Left renal cortex interstitium (tissue), 4 donors: ENCODE results near the gene SORCS2. TPM values are rescaled to one million over a fixed set of nuclear protein-coding genes. Genes with fewer than 3 reads are reported as not detected.

Experiments
- DNase-seq, 4 donors: peaks; one replicate each; pipeline ENCODE4 v3.0.0-alpha.2; 2013; ENCODE audit warnings: low read depth in 4 of 4, low spot score in 2 of 4, missing footprints in 1 of 4
- polyA plus RNA-seq, 4 donors: library from polyadenylated mRNA; unstranded; fragments of 120-200 nt; gene quantifications; one replicate each; pipeline ENCODE4 v1.2.1, GENCODE V29; 2013; ENCODE audit not compliant: insufficient read length in 4 of 4

SORCS2 gene
- polyA plus RNA-seq, 4 donors, result 3.7 to 11.5 (median 8.4) TPM

- no peak for DNase-seq
These were observed 282.9 kb downstream of the SORCS2 start for GRCh38 chr4:7475207-7475606.

DNA sequence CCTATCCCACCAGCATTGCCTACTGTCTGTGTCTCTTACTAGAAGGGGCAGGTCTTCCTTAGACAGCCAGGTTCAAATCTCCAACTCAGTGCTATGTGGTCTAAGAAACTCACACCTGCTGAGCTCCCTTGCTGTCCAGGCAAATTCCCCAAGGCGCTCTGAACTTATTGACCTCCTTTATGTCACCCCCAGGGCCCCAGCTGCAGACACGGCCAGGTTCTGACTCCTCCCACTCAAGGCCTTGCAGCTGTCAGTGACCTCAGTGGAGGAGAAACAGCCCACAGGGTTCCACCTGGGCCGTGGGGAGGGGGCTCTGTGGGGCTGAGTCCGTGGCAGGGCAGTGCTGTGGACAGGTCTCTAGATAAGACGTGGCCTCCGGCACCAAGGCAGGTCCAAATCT, 284.5 kb downstream of the SORCS2 start:
- DNase-seq, result no peak

- no peak for DNase-seq
These were observed 285.4 kb downstream of the SORCS2 start for GRCh38 chr4:7477695-7478094.

DNA sequence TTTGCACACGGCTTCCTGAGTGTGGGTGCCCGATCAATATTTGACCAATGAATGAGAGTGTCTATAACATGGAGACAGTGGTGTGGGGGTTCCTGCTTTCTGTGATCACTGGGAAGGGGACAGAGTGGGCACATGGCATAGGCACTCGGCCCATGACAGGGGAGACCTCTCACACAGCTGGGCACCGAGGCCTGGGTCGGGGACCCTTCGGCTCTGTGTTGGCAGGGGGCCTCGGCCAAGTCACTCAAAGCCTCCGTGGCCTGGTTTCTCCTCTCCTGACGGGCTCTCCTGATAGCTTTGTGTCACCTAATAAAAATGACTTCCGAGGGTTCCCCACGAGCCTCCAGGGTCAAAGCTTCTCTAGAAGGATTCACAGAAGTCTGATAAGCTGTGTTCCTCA, 286.3 kb downstream of the SORCS2 start:
- DNase-seq, result no peak

- no peak for DNase-seq
These were observed 288.1 kb downstream of the SORCS2 start for GRCh38 chr4:7480423-7480822.

DNA sequence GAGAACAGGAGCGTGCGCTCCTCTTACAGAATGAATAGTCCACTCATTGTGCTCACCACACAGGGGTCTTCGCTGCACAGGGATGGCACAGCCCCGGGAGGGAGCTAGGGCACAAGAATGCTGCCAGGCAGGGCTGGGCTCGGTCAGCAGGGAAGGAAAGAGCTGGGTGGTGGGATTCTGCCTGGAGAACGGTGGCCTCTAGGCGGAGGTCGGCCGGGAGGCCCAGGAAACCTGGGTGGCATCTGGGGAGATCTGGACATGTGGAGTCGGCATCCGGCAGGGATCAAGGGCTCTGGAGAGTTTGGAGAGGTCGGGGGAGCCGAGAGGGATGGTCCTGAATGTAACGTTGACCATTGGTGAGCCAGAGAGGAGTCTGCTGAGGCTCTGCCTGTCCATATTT, 288.9 kb downstream of the SORCS2 start:
- no peak for DNase-seq

DNA sequence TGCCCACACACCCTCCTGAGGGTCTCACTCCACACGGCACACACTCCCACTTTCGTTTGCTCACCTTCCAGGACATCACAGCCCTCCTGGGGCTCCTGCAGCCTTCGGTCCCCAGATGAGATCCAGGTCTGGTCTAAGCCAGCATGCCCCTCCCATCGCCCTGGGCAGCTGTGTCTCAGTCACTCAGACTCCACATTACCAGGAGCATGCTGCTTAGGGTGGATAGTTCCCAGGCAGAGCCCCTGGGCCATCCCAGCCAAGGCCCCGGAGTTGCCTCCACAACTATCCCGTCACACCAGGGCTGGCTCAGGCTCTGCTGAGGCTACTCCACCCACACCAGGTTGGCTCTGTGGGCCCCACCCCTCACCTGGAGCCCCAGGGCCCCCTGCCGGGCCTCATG, 292.8 kb downstream of the SORCS2 start:
- no peak for DNase-seq

GRCh38 chr4:7486101-7486500, 293.8 kb downstream of the SORCS2 start:
- DNase-seq, result no peak

DNA sequence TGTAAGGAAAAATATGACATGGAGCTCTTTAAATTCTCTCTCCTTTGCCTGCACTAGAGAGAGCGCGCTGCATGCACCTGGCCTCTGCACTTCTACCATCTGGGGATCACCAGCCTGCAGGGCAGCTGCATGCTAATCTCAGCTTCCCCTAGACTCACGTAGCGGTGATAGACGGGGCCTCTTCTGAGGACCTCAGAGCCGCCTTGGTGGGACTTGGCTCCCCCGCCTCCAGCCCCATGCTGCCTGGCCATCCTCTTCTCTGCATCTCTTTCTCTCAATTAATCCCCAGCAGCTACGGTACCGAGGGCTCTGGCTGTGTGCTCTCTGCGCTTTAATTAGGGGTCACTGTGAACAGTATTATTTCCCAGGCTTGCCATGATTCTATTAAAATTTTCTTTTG, 295.2 kb downstream of the SORCS2 start:
- DNase-seq, result no peak

- DNase-seq, result no peak
These were observed 295.8 kb downstream of the SORCS2 start for GRCh38 chr4:7487998-7488671.

GRCh38 chr4:7491915-7492314, 299.6 kb downstream of the SORCS2 start:
- no peak for DNase-seq

DNA sequence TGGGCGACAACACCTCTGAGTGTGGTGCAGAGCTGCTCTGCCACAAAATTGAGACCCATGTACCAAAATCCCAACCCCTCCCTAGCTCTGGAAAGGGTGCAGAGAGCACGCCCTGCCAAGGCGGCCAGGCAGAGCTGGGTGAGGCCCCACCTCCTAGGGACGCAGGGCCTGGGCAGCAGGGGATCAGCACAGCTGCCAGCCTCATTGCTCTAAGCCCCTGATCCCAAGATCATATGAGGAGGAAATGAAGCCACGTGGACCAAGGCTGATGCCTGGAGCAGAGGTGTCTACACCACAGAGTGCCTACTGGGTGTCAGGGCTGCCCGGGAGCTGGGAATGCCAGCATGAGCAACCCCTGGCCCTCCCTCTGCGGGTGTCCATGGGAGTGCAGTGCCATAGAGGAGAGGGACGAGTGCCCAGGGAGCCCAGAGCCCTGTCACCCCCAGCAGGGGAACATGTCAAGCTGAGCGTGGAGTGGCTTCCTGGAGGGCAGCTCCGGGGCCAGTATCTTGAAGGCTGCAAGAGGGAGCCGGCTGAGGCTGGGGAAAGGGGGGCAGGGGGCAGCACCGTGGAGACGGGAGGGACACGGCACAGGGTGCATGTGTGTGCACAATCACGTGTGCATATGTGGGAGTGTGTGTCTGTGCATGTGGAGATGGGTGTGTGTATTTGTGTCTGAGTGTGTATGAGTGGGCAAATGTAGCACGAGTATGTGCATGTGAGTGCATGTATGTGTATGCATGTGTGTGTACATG, 306.3 kb downstream of the SORCS2 start:
- no peak for DNase-seq

DNA sequence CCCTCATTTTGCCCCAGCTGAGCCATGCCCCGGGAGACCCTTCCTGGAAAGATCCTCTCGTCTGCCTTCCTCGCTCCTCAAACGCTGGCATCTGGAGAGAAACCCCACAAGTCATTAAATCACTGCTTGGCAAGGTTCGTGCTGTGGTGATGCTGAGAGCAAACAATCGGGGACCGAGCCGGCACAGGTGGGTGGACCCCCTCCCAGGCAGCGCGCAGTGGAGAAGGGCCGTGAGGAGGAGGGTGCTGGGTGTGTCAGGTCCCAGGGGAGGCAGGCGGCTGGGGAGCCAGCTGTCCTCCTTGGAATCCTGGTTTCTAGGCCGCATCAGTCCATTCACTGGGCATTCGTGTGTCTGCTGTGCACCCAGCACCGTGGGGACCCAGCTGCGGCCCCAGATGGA, 307.3 kb downstream of the SORCS2 start:
- DNase-seq, result no peak

DNA sequence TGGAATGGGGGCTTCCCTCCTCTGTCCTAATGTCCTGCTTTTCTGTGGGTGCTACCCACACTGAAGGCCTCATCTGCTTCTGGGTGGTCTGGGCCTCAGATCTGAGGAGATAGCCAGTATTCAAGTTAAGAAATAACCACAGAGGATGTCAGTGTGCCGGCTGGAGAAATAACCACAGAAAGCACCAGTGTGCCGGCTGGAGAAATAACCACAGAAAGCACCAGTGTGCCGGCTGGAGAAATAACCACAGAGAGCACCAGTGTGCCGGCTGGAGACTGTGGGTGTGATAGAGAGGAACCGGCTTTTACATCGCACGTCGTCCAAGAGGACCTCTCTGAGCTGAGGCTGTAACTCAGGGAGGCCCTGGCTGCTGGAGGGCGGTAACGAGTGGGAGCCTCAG, 308.1 kb downstream of the SORCS2 start:
- DNase-seq, result no peak

DNA sequence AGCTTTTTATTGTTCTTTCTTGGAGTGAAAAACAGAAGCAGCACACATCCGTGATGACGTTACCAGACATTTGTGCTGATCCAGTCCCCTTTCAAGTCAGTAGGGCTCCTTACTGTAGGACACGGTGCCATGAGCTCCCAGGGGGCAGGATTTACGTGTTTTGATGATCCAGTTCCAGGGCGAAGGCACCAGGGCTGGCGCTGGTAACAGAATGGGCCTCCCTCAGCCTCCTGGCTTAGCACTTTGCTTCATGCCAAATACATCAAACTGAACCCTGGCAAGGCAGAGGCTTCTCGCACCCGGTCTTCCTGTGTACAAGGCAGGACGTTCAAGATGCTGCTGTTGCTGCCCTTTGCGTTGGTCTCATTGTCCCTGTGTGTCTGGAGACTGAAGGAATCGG, 309.0 kb downstream of the SORCS2 start:
- DNase-seq, result no peak

DNA sequence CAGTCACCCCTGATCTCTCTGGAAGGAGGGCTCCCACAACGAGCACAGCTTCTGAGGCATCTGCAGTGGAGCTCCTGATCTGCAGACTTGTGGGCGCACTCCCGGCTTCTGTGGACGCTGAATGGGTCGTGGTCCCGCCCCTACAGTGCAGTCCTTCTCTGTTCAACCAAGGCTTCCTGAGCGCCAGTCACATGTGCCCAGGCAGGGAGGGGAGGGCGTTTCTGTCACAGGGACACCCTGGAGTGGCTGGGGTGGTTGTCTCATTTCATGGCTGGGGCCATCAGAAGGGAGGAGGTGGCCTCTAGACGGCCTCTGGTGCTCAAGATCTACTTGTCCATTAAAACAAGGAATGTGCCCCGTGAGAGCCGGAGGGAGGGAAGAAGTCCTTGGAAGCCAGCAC, 309.5 kb downstream of the SORCS2 start:
- no peak for DNase-seq

- no peak for DNase-seq
These were observed 311.4 kb downstream of the SORCS2 start for GRCh38 chr4:7503559-7504249.

DNA sequence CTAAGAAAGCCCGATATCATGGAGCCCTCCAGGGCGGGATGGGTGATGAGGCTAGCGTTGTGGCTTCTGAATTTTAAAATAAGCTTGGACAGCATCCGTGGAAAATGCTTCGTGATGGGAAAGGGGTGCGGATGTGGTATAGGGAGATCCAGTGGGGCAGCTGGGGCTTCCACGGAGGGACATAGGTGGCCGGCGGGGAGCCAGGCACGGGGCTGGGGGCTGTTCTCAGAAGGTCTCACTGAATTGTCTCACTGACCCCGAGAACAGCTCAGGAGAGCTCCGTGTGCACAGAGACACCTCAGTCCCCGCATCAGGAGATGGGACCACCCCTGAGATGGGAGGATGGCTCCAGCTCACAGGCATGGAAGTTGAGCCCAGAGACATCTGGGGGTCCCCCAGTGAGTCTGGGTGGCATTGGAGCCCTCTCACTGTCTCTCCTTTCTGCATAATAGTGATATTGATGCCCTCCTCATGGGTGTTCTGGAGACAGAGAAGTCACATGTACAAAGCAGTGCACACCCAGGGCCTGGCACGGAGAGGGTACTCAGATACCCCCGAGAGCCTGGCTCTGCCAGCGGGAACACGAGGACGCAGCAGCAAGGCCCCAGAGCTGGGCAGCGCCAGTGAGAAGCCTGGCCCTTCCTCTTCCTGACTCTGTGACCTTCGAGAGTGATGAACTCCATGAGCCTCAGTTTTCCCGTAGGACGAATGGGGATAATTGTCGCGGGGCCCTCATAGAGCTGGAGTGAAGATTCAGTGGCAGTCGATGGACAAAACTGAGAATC, 313.0 kb downstream of the SORCS2 start:
- no peak for DNase-seq

DNA sequence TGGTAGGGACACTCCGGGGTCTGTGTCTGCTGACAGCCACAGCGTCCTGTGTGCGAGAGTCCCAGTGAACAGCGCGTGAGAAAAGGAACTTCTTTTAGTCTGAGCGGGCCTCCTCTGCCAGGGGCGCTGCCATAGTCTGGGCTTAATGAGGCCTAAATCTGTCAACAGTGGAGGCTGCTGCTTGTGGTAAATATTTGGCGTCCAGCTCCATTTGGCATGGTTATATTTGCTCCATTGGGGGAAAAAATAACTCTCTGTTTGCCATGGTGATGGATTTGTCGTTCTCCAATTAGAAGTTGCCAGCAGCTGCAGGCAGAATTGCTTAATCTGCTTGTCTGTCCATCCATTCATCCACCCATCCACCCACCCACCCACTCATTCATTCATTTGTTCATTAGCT, 313.8 kb downstream of the SORCS2 start:
- no peak for DNase-seq

GRCh38 chr4:7506572-7506971, 314.2 kb downstream of the SORCS2 start:
- no peak for DNase-seq

DNA sequence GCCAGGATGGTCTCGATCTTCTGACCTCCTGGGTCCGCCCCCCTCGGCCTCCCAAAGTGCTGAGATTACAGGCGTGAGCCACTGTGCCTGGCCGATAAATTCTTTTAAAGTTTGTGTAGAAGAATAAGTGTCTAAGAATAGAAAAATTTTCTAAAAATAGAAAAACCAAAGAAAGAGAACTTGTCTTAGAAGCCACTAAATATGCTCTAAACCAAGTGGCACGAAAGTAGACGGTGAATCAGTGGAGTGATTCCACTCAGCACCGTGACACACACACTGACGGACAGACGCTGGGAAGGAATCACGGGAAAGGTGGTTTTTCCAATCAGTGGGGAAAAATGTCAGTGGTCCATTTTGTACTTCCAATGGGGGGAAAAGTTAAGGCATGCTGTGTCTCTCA, 315.0 kb downstream of the SORCS2 start:
- no peak for DNase-seq
